Thoracic aorta (tissue), 2 donors: Measurements from ENCODE around the gene ZBTB7A. TPM values are rescaled to one million over a fixed set of nuclear protein-coding genes. Genes with fewer than 3 reads are reported as not detected.

ENCODE experiments used
- ATAC-seq: fragments of 150-250 bp; one replicate; pipeline ENCODE4 v1.8.0; 2017; ENCODE audit warnings: low read depth; ENCODE audit not compliant: insufficient number of reproducible peaks, low FRiP score
- DNase-seq: peaks from one replicate; pipeline ENCODE4 v3.0.0-alpha.2; 2020; ENCODE audit warnings: low spot score
- H3K27ac ChIP-seq, 2 donors: fragments of 200-600 bp; sonication (generic); 1 replicate in 1 of 2; 2 replicates in 1 of 2; pipeline ENCODE4 v1.5.1; 2016; ENCODE audit warnings: mild to moderate bottlenecking in 2 of 2, moderate library complexity in 2 of 2
- H3K27me3 ChIP-seq: fragments of 200-600 bp; sonication (generic); replicated peaks from 2 replicates; pipeline ENCODE4 v1.6.0; 2016; ENCODE audit warnings: mild to moderate bottlenecking; ENCODE audit not compliant: insufficient read depth
- H3K36me3 ChIP-seq: fragments of 200-600 bp; sonication (generic); one replicate; pipeline ENCODE4 v1.5.1; 2016
- H3K4me1 ChIP-seq, 2 donors: fragments of 200-600 bp; sonication (generic); 1 replicate in 1 of 2; 2 replicates in 1 of 2; pipeline versions ENCODE4 v1.5.1 to v1.6.0; 2016; ENCODE audit warnings: low read depth in 2 of 2, mild to moderate bottlenecking in 1 of 2; ENCODE audit not compliant: control insufficient read depth in 1 of 2
- H3K4me3 ChIP-seq: fragments of 200-600 bp; sonication (generic); 2 replicates; pipeline ENCODE4 v1.5.1; 2016; ENCODE audit warnings: mild to moderate bottlenecking
- H3K9me3 ChIP-seq: fragments of 200-600 bp; sonication (generic); 2 replicates; pipeline ENCODE4 v1.5.1; 2016
- CTCF ChIP-seq: fragments of 200-600 bp; sonication (generic); IDR thresholded peaks from one replicate; pipeline ENCODE4 v1.5.1; 2019; ENCODE audit warnings: antibody characterized with exemption
- total RNA-seq, 2 donors: library from RNA; depleted of rRNA; stranded (reverse); fragments of >200 nt; gene quantifications; one replicate each; pipeline versions ENCODE4 v1.1.0 to v1.2.3, GENCODE V29; 2016

ZBTB7A gene
- total RNA-seq, 2 donors from 2014 or later, result 85.1 to 91.9 TPM

- Histone ChIP-seq H3K36me3 (peaks cover 6% of the 10 kb centered on the region), H3K9me3 (no peaks in the 10 kb centered on the region), H3K27ac (no peak overlapping the region), H3K27me3 (no peaks in the 10 kb centered on the region), H3K4me1 (peaks cover 7 to 32% of the 10 kb centered on the region in 2 donors), H3K4me3 (no peak overlapping the region)
- DNase-seq (no peak), ATAC-seq (no peak)
- no peak for TF ChIP-seq CTCF
These were observed 47.1 kb downstream of the ZBTB7A start for GRCh38 chr19:4019578-4019977.

- Histone ChIP-seq H3K27me3 (no peaks in the 10 kb centered on the region), H3K4me1 (peaks cover 7 to 38% of the 10 kb centered on the region in 2 donors), H3K36me3 (peaks cover 6% of the 10 kb centered on the region), H3K27ac (no peak overlapping the region), H3K4me3 (no peak overlapping the region), H3K9me3 (no peaks in the 10 kb centered on the region)
- DNase-seq (no peak), ATAC-seq (no peak)
- TF ChIP-seq CTCF, result no peak
These were observed 47.8 kb downstream of the ZBTB7A start for GRCh38 chr19:4018775-4019504.

- ATAC-seq (no peak), DNase-seq (no peak)
- H3K9me3 ChIP-seq, result no peaks in the 10 kb centered on the region
- no peaks in the 10 kb centered on the region for H3K27me3 ChIP-seq
- H3K4me3 ChIP-seq, result no peak overlapping the region
- TF ChIP-seq CTCF, result no peak
- peaks cover 8% of the 10 kb centered on the region for H3K36me3 ChIP-seq
- peaks cover 7 to 40% of the 10 kb centered on the region in 2 donors for H3K4me1 ChIP-seq
- H3K27ac ChIP-seq, result no peak overlapping the region
These were observed 48.5 kb downstream of the ZBTB7A start for GRCh38 chr19:4018140-4018613.

GRCh38 chr19:4016903-4017638 is 49.6 kb downstream of the ZBTB7A start:
- Histone ChIP-seq H3K27me3 (no peaks in the 10 kb centered on the region), H3K4me1 (peaks cover 7 to 40% of the 10 kb centered on the region in 2 donors), H3K9me3 (no peaks in the 10 kb centered on the region), H3K36me3 (peaks cover 11% of the 10 kb centered on the region), H3K4me3 (no peak overlapping the region), H3K27ac (no peak overlapping the region)
- ATAC-seq, result no peak
- TF ChIP-seq CTCF, result no peak
- no peak for DNase-seq

GRCh38 chr19:4016486-4016885 is 50.2 kb downstream of the ZBTB7A start:
- no peaks in the 10 kb centered on the region for H3K9me3 ChIP-seq
- H3K36me3 ChIP-seq, result peaks cover 11% of the 10 kb centered on the region
- peak overlapping the region in 1 of 2 donors; percentile 39 for H3K27ac ChIP-seq
- peaks cover 7 to 40% of the 10 kb centered on the region in 2 donors for H3K4me1 ChIP-seq
- no peaks in the 10 kb centered on the region for H3K27me3 ChIP-seq
- no peak overlapping the region for H3K4me3 ChIP-seq
- no peak for ATAC-seq
- TF ChIP-seq CTCF, result no peak
- no peak for DNase-seq
